SU-DHL-6 (cell line): ENCODE results near the gene CDC27.
"Not testable (repeated sequence)": the region's sequence is repeated elsewhere in the genome, so short reads cannot be mapped to it uniquely, and the experiment has no call there.

Source experiments
- H2AFZ ChIP-seq: fragments of 200-600 bp; sonication (generic); 2 replicates; pipeline ENCODE4 v1.6.1; 2014; ENCODE audit warnings: low read depth, mild to moderate bottlenecking, moderate library complexity, mixed read lengths, antibody characterized with exemption, low read length; ENCODE audit not compliant: severe bottlenecking
- H3F3A ChIP-seq: fragments of 200-600 bp; shearing (Covaris generic); 2 replicates; pipeline ENCODE4 v1.6.0; 2016; ENCODE audit warnings: antibody characterized with exemption, mild to moderate bottlenecking; ENCODE audit not compliant: insufficient read depth
- H3K27ac ChIP-seq: fragments of 200-600 bp; sonication (generic); 2 replicates; pipeline ENCODE4 v1.5.1; 2016; ENCODE audit warnings: low read depth, mild to moderate bottlenecking, low read length, moderate library complexity, mixed read lengths
- H3K27me3 ChIP-seq: fragments of 200-600 bp; sonication (generic), shearing (Covaris generic); 2 replicates; pipeline ENCODE4 v1.6.0; 2014; ENCODE audit warnings: mild to moderate bottlenecking, low read length
- H3K36me3 ChIP-seq: fragments of 200-600 bp; sonication (generic); 2 replicates; pipeline ENCODE4 v1.6.1; 2014; ENCODE audit warnings: mild to moderate bottlenecking, low read length, mixed read lengths
- H3K4me2 ChIP-seq: fragments of 300-600, 200-600 bp; shearing (Covaris generic), sonication (generic); 2 replicates; pipeline ENCODE4 v1.6.0; 2014; ENCODE audit warnings: low read length, low read depth, mild to moderate bottlenecking; ENCODE audit not compliant: poor library complexity, severe bottlenecking
- H3K4me3 ChIP-seq: fragments of 200-600 bp; sonication (generic); 2 replicates; pipeline ENCODE4 v1.5.1; 2014; ENCODE audit warnings: antibody characterized with exemption, low read length, mild to moderate bottlenecking, mixed read lengths; ENCODE audit not compliant: insufficient read depth, poor library complexity, severe bottlenecking
- H3K79me2 ChIP-seq: fragments of 200-600 bp; sonication (generic); 2 replicates; pipeline ENCODE4 v1.6.1; 2014; ENCODE audit warnings: mild to moderate bottlenecking, low read length, moderate library complexity; ENCODE audit not compliant: insufficient read depth
- H3K9ac ChIP-seq: fragments of 200-600 bp; sonication (generic); 2 replicates; pipeline ENCODE4 v1.7.0; 2014; ENCODE audit warnings: mild to moderate bottlenecking, low read length
- H3K9me2 ChIP-seq: fragments of 200-600 bp; sonication (generic); replicated peaks from 2 replicates; pipeline ENCODE4 v1.6.1; 2014; ENCODE audit warnings: low read length; ENCODE audit not compliant: insufficient read depth
- H3K9me3 ChIP-seq: fragments of 200-600 bp; sonication (generic); 2 replicates; pipeline ENCODE4 v1.6.1; 2014; ENCODE audit warnings: low read length, mixed read lengths; ENCODE audit not compliant: insufficient read depth
- H4K20me1 ChIP-seq: fragments of 200-600 bp; sonication (generic); 2 replicates; pipeline ENCODE4 v1.6.1; 2014; ENCODE audit warnings: low read depth, mild to moderate bottlenecking, antibody characterized with exemption, low read length, moderate library complexity, mixed read lengths
- EZH2phosphoT487 ChIP-seq: fragments of 200-600 bp; sonication (generic), shearing (Covaris generic); conservative IDR thresholded peaks from 2 replicates; pipeline ENCODE4 v1.6.1; 2018; ENCODE audit warnings: mild to moderate bottlenecking, antibody characterized with exemption, low read length, moderate library complexity, mixed read lengths
- TF ChIP-seq, protein P1 (sequence below): fragments of 200-600 bp; sonication (generic); IDR thresholded peaks from one replicate; pipeline ENCODE4 v1.5.1; 2017; ENCODE audit warnings: antibody characterized with exemption, mild to moderate bottlenecking, low read length, moderate library complexity; ENCODE audit not compliant: insufficient read depth, poor library complexity, severe bottlenecking

Gene CDC27

DNA sequence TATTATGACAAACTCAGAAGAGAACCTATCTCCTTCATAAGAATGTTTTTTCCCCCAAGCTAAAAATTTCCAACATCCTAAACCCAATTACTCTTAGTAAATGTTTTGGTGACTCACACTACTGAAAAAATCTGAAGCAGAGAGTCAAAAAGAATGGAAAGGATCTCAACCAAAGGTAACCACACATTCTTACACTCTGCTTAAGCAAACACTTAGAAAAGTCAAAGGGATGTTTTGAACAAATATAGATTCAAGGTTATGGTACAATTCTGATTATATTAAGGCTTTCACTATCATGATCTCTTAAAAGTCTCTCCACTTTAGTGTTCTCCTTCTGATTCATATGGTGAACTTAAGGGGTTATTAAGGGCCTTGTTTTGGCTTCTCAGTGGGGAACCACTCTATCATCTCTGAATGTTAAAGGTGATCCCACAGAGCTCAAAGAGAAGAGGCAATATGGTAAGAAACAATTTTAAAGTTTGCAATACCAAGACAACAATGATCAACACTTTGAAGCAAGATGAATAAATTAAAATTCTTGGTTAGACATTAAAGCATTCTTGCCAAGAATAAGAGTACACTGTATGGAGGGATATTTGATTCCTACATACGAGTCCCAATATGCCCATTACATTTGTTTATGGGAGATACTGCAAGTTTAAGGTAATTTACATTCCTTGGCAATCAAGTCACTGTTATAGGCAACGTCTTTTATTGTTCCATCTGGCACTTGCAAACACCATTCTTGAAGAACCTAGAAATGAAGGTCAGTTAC lies 69.2 kb downstream of the CDC27 start:
- Histone ChIP-seq H3K79me2 (no peaks in the 10 kb centered on the region), H3K36me3 (peaks cover 38% of the 10 kb centered on the region; the same call in 1 of the 2 replicates), H2AFZ (no peak overlapping the region), H3K9ac (no peak overlapping the region), H3F3A (peaks cover 30% of the 10 kb centered on the region; the same call in 1 of the 2 replicates), H3K27me3 (no peaks in the 10 kb centered on the region), H3K4me2 (no peak overlapping the region), H3K9me3 (no peaks in the 10 kb centered on the region), H3K9me2 (no peaks in the 10 kb centered on the region), H3K4me3 (no peak overlapping the region), H4K20me1 (no peaks in the 10 kb centered on the region), H3K27ac (no peak overlapping the region)
- TF ChIP-seq, protein P1, sequence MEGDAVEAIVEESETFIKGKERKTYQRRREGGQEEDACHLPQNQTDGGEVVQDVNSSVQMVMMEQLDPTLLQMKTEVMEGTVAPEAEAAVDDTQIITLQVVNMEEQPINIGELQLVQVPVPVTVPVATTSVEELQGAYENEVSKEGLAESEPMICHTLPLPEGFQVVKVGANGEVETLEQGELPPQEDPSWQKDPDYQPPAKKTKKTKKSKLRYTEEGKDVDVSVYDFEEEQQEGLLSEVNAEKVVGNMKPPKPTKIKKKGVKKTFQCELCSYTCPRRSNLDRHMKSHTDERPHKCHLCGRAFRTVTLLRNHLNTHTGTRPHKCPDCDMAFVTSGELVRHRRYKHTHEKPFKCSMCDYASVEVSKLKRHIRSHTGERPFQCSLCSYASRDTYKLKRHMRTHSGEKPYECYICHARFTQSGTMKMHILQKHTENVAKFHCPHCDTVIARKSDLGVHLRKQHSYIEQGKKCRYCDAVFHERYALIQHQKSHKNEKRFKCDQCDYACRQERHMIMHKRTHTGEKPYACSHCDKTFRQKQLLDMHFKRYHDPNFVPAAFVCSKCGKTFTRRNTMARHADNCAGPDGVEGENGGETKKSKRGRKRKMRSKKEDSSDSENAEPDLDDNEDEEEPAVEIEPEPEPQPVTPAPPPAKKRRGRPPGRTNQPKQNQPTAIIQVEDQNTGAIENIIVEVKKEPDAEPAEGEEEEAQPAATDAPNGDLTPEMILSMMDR: no peak
- TF ChIP-seq EZH2phosphoT487: no peak

DNA sequence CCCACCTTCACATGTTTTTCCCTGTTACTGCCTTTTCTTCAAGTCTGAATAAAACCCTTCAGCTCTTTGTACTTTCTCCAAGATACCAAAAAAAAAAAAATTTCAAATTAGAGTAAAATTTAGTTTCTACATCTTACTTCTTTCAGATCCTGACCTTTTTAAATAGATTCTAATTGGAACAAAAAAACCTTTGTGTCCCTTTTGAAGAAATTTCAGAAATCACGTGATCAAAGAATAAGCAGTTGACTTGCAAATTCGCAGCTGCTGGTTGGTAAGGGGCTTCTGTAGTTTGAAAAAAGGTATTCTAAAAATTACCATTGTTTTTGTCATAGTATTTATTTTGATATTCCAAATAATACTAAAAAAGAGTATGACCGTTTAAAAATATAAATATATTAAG lies 71.7 kb downstream of the CDC27 start:
- Histone ChIP-seq H3K9ac (no peak overlapping the region), H3K9me3 (no peaks in the 10 kb centered on the region), H3K27me3 (no peaks in the 10 kb centered on the region), H3K79me2 (no peaks in the 10 kb centered on the region), H3K9me2 (no peaks in the 10 kb centered on the region), H3K4me2 (no peak overlapping the region), H4K20me1 (no peaks in the 10 kb centered on the region), H3F3A (peaks cover 26% of the 10 kb centered on the region; the same call in 1 of the 2 replicates), H3K36me3 (peaks cover 38% of the 10 kb centered on the region; the same call in 1 of the 2 replicates), H3K4me3 (no peak overlapping the region), H3K27ac (no peak overlapping the region), H2AFZ (no peak overlapping the region)
- TF ChIP-seq EZH2phosphoT487: no peak
- TF ChIP-seq, protein P1: no peak

DNA sequence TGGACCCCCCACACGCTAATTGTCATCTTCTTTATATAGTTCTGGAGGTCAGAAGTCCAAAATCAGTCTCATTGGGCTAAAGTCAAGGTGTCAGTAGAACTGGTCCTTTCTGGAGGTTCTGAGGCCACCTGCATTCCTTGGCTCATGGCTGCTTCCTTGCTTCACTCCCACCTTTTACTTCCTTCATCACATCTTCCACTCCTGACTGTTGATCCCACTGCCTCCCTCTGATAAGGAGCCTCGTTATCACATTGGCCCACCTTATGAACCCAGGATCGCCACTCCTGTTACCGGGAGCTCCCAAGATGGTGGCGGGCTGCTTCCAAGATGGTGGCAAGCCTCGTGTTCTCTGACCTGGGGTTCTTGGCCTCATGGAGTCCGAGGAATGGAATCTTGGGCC lies 83.0 kb downstream of the CDC27 start:
- Histone ChIP-seq H4K20me1 (no peaks in the 10 kb centered on the region), H3K9me3 (no peaks in the 10 kb centered on the region), H3K9ac (no peak overlapping the region), H3K27me3 (no peaks in the 10 kb centered on the region), H3K36me3 (no peaks in the 10 kb centered on the region), H3K79me2 (no peaks in the 10 kb centered on the region), H3K27ac (no peak overlapping the region), H3K4me3 (no peak overlapping the region), H3K9me2 (no peaks in the 10 kb centered on the region), H2AFZ (no peak overlapping the region), H3K4me2 (no peak overlapping the region), H3F3A (no peaks in the 10 kb centered on the region)
- TF ChIP-seq EZH2phosphoT487: no peak
- TF ChIP-seq, protein P1: no peak

DNA sequence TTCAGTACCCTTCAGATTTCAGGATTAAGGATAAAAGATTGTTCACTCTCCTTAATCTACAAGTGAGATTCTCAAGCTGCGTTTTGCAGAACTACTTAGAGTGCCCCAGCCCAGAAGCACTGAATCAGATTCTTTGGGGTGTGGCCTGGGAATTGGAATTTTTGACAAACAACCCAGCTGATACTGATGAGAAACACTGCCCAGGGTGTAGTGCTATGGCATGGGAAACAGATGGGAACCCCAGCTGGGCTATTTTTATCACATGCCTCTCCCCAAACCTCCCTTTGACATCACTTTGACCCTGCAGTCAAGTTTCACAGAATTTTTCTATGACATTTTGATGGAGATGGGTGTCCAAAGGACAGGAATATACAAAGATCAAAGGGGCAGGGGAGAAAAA lies 83.8 kb downstream of the CDC27 start:
- not testable (repeated sequence) for H3K4me2 ChIP-seq, H3K79me2 ChIP-seq, H4K20me1 ChIP-seq, H3K9me3 ChIP-seq, H3K9ac ChIP-seq, H3K9me2 ChIP-seq, H3K27ac ChIP-seq, H3K4me3 ChIP-seq, H3K27me3 ChIP-seq, H3F3A ChIP-seq, H3K36me3 ChIP-seq, H2AFZ ChIP-seq
